Fibroblast of pulmonary artery (primary cell): Measurements from ENCODE around the gene MAGI3.

ENCODE experiments used
- DNase-seq: peaks from one replicate; pipeline ENCODE4 v3.0.0-alpha.2; 2010; ENCODE audit warnings: low read depth
- H3K4me3 ChIP-seq: replicated peaks from 2 replicates; pipeline ENCODE4 v1.5.1; 2011; ENCODE audit warnings: low read depth, mild to moderate bottlenecking, control low read depth, low read length, moderate library complexity
- CTCF ChIP-seq: IDR thresholded peaks from 2 replicates; pipeline ENCODE4 v1.5.1; 2011; ENCODE audit warnings: mild to moderate bottlenecking, control low read depth, low read length, inconsistent platforms; ENCODE audit errors: missing control alignments

Gene MAGI3

GRCh38 chr1:113734357-113735055 lies 344.2 kb downstream of the MAGI3 start:
- H3K4me3 ChIP-seq, result no peak overlapping the region
- DNase-seq, result no peak
- no peak for TF ChIP-seq CTCF
